K562 (cell line): ENCODE measurements around the gene BSPRY. TPM values are rescaled to one million over a fixed set of nuclear protein-coding genes. Genes with fewer than 3 reads are reported as not detected.

Source experiments
- ATAC-seq: fragments of 200-7000 bp; cut with Tn5 transposase; 3 replicates; pipeline ENCODE4 v1.9.1; 2020; ENCODE audit warnings: moderate library complexity
- BruUV-seq: library from RNA; stranded (reverse); fragments of 400-500 nt; replicated peaks from 2 replicates; lab custom pipeline; 2021; lab: Mats Ljungman, UMichigan
- CTCF ChIA-PET: fragments of 300-600 bp; formaldehyde crosslinking; extraction: SDS; loops from one replicate; lab custom pipeline; 2021; ENCODE audit warnings: low intra/inter-chr PET ratio; lab: Yijun Ruan, JAX
- POLR2A ChIA-PET: fragments of 300-600, 350-650 bp; sonication (Branson Sonifier 250); formaldehyde crosslinking; extraction: SDS; loops from one replicate; lab custom pipeline; 2021; ENCODE audit warnings: antibody characterized with exemption, inconsistent platforms; lab: Yijun Ruan, JAX
- DNase-seq, 4 experiments: peaks; one replicate each; pipeline versions ENCODE4 v3.0.0 to v3.0.0-alpha.2; 2011 to 2018; ENCODE audit warnings: low spot score in 3 of 4, mixed read lengths in 3 of 4; ENCODE audit errors: extremely low read depth in 1 of 4
- FAIRE-seq: peaks from 2 replicates; lab custom pipeline; 2011; peaks lifted over from hg19 to GRCh38; lab: Jason Lieb, UNC
- H2AFZ ChIP-seq: 2 replicates; pipeline ENCODE4 v1.6.0; 2011; ENCODE audit warnings: low read depth, low read length, control low read depth, inconsistent platforms
- H3K27ac ChIP-seq: fragments of 200-600 bp; 3 replicates; pipeline ENCODE4 v1.8.0; 2011; ENCODE audit warnings: low read depth, mild to moderate bottlenecking, control low read depth, inconsistent platforms, low read length, moderate library complexity, mixed read lengths; ENCODE audit errors: extremely low read depth
- H3K27me3 ChIP-seq, 2 experiments: fragments of 300-600 bp in 1 of 2; 2 replicates in 1 of 2; 3 replicates in 1 of 2; pipeline versions ENCODE4 v1.6.0 to v1.8.0; 2011; ENCODE audit warnings: inconsistent platforms in 2 of 2, low read length in 2 of 2, mild to moderate bottlenecking in 1 of 2, mixed read lengths in 1 of 2, moderate library complexity in 1 of 2; ENCODE audit not compliant: control insufficient read depth in 2 of 2, insufficient read depth in 2 of 2
- H3K36me3 ChIP-seq: fragments of 300-600 bp; 3 replicates; pipeline ENCODE4 v1.8.0; 2011; ENCODE audit warnings: mild to moderate bottlenecking, low read length, inconsistent platforms; ENCODE audit not compliant: control insufficient read depth, insufficient read depth
- H3K4me1 ChIP-seq, 2 experiments: fragments of 200-600 bp in 1 of 2; replicated peaks in 1 of 2; 2 replicates in 1 of 2; 3 replicates in 1 of 2; pipeline versions ENCODE4 v1.5.1 to v1.8.0; 2011; ENCODE audit warnings: inconsistent platforms in 2 of 2, low read length in 2 of 2, mild to moderate bottlenecking in 1 of 2, mixed read lengths in 1 of 2, moderate library complexity in 1 of 2; ENCODE audit not compliant: control insufficient read depth in 2 of 2, insufficient read depth in 2 of 2
- H3K4me2 ChIP-seq: 2 replicates; pipeline ENCODE4 v1.6.1; 2011; ENCODE audit warnings: low read length, control low read depth, inconsistent platforms, mixed read lengths; ENCODE audit not compliant: insufficient read depth
- H3K4me3 ChIP-seq: fragments of 200-600 bp; sonication (generic), shearing (Covaris generic); 2 replicates; pipeline ENCODE4 v1.5.1; 2016; ENCODE audit warnings: control low read depth, inconsistent platforms
- H3K79me2 ChIP-seq: fragments of 200-600 bp; 3 replicates; pipeline ENCODE4 v1.8.0; 2011; ENCODE audit warnings: low read length, inconsistent platforms; ENCODE audit not compliant: control insufficient read depth, insufficient read depth
- H3K9ac ChIP-seq, 2 experiments: 2 replicates each; pipeline versions ENCODE4 v1.6.0 to v1.6.1; 2011; ENCODE audit warnings: low read depth in 2 of 2, low read length in 2 of 2, control low read depth in 1 of 2, inconsistent platforms in 1 of 2, mild to moderate bottlenecking in 1 of 2, mixed read lengths in 1 of 2; ENCODE audit not compliant: insufficient read depth in 1 of 2
- H3K9me1 ChIP-seq: one replicate; pipeline ENCODE4 v1.6.0; 2011; ENCODE audit warnings: inconsistent platforms, mild to moderate bottlenecking, low read length, moderate library complexity; ENCODE audit not compliant: control insufficient read depth, insufficient read depth
- H3K9me3 ChIP-seq: replicated peaks from 2 replicates; pipeline ENCODE4 v1.5.1; 2011; ENCODE audit warnings: low read depth, low read length, inconsistent platforms; ENCODE audit not compliant: control insufficient read depth, insufficient read depth
- H4K20me1 ChIP-seq: replicated peaks from 2 replicates; pipeline ENCODE4 v1.6.1; 2011; ENCODE audit warnings: low read length, inconsistent platforms, mixed read lengths; ENCODE audit not compliant: control insufficient read depth, insufficient read depth
- ARID1B ChIP-seq: fragments of 450-650 bp; IDR thresholded peaks from 2 replicates; pipeline ENCODE4 v1.6.1; 2016; ENCODE audit warnings: antibody characterized with exemption, mild to moderate bottlenecking, inconsistent platforms
- BRD4 ChIP-seq: fragments of 200-600 bp; sonication (generic); IDR thresholded peaks from 2 replicates; pipeline ENCODE4 v1.6.1; 2017; ENCODE audit warnings: inconsistent platforms
- CBFA2T3 ChIP-seq: fragments of 450-650 bp; IDR thresholded peaks from 2 replicates; pipeline ENCODE4 v1.6.1; 2017
- CREBBP ChIP-seq: IDR thresholded peaks from one replicate; pipeline ENCODE4 v1.6.1; 2012; ENCODE audit warnings: low read depth, mild to moderate bottlenecking, control low read depth, inconsistent platforms, low read length
- CREM ChIP-seq: IDR thresholded peaks from 2 replicates; pipeline ENCODE4 v1.6.1; 2014; ENCODE audit warnings: antibody characterized with exemption, low read depth
- ESRRB ChIP-seq: fragments of 250-450 bp; sonication (Bioruptor Pico); IDR thresholded peaks from 2 replicates; pipeline ENCODE4 v1.5.0; 2020; ENCODE audit warnings: mild to moderate bottlenecking, moderate library complexity, borderline replicate concordance
- ETV1 ChIP-seq: fragments of 450-650 bp; conservative IDR thresholded peaks from 2 replicates; pipeline ENCODE4 v1.6.1; 2016; ENCODE audit warnings: missing genetic modification characterization, control low read depth, low read depth, missing compliant biosample characterization
- FOXK2 ChIP-seq, 2 experiments: fragments of 450-650 bp; IDR thresholded peaks in 1 of 2; conservative IDR thresholded peaks in 1 of 2; 2 replicates each; pipeline ENCODE4 v1.6.1; 2016; ENCODE audit warnings: low read depth in 2 of 2, mild to moderate bottlenecking in 1 of 2
- GABPB2 ChIP-seq: fragments of 250-450 bp; sonication (Bioruptor Pico); conservative IDR thresholded peaks from 2 replicates; pipeline ENCODE4 v1.5.1; 2021; ENCODE audit warnings: mild to moderate bottlenecking
- MCM5 ChIP-seq: fragments of 450-650 bp; IDR thresholded peaks from 2 replicates; pipeline ENCODE4 v1.6.1; 2016; ENCODE audit warnings: low read depth
- MEIS2 ChIP-seq: fragments of 450-650 bp; IDR thresholded peaks from 2 replicates; pipeline ENCODE4 v1.6.1; 2014; ENCODE audit warnings: mild to moderate bottlenecking; ENCODE audit not compliant: partially characterized antibody
- NFIC ChIP-seq: fragments of 450-650 bp; IDR thresholded peaks from 2 replicates; pipeline ENCODE4 v1.6.1; 2017; ENCODE audit warnings: mild to moderate bottlenecking, inconsistent platforms
- PURB ChIP-seq: sonication (generic); formaldehyde crosslinking; IDR thresholded peaks from 2 replicates; pipeline ENCODE4 v1.9.0; 2021; ENCODE audit warnings: low read depth, mild to moderate bottlenecking, missing genetic modification reagents
- ZNF584 ChIP-seq: fragments of 200-800 bp; sonication (Bioruptor generic); IDR thresholded peaks from 2 replicates; pipeline ENCODE4 v1.6.1; 2016; ENCODE audit warnings: low read depth, mild to moderate bottlenecking, missing genetic modification characterization, missing compliant biosample characterization
- WGBS: fragments of 100-300 bp; shearing (Covaris generic); methylation state at CpG from one replicate; pipeline ENCODE4 v1.1.6; 2016; ENCODE audit warnings: low coverage, mixed read lengths; ENCODE audit not compliant: insufficient coverage; ENCODE audit errors: missing lambda C conversion rate; 5-methylcytosine and 5-hydroxymethylcytosine counted together
- in situ Hi-C: fragments of 300-500 bp; cut with MboI; formaldehyde crosslinking; loops from 4 replicates; pipeline ENCODE4 v1.15.0; 2018; ENCODE audit warnings: inconsistent platforms, mixed read lengths
- intact Hi-C: fragments of 100-400 bp; cut with micrococcal nuclease; formaldehyde crosslinking; loops from 2 replicates; pipeline ENCODE4 v1.14.2; 2022
- polyA plus RNA-seq, 8 experiments: library from polyadenylated mRNA; depleted of rRNA in 4 of 8; stranded (reverse) in 5 of 8; unstranded in 3 of 8; fragments of >200 nt; fragmentation: Nextera tagmentation in 2 of 8; fragmentation: Illumina TruSeq in 1 of 8; extraction: Ambion mirVana in 2 of 8; extraction: Trizol in 1 of 8; gene quantifications; 2 replicates each; pipeline versions ENCODE4 v1.2.1 to v1.2.3, GENCODE V29; 2011 to 2014; ENCODE audit warnings: inconsistent platforms in 1 of 8, missing spikeins in 1 of 8
- total RNA-seq, 7 experiments: library from RNA; depleted of rRNA in 6 of 7; stranded (reverse); fragments of >200 nt in 6 of 7; fragmentation: Illumina TruSeq in 2 of 7; extraction: Trizol in 2 of 7; gene quantifications; 2 replicates each; pipeline versions ENCODE4 v1.2.1 to v1.2.3, GENCODE V29; 2011 to 2021; ENCODE audit warnings: low replicate concordance in 1 of 7
- TF ChIP-seq, protein P1 (sequence below): fragments of 450-650 bp; IDR thresholded peaks from 2 replicates; pipeline ENCODE4 v1.6.1; 2017; ENCODE audit warnings: antibody characterized with exemption

The BSPRY gene
- total and polyA plus RNA-seq, 9 of the 15 experiments (the other 6 are each of a cell fraction or from before 2014, with no cell fraction given) = 0.07 to 0.67 (median 0.18) TPM

DNA sequence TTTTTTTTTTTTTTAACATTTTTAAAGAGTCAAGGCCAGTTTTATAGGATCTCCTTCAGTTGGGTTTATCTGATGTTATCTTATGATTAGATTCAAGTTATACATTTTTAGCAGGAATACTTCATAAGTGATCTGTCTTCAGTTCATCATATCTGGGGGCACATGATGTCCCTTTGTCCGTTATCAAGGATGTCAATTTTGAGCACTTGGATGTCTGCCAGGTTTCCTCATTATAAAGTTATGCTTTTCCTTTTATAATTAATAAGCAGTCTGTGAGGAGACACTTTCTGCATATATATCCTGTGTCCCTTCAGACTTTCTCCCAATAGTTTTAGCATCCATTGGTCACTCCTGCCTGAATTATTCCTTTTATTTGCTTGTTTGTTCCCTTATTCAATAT lies 15.6 kb downstream of the BSPRY start:
- no peak for TF ChIP-seq CREM
- no peak for TF ChIP-seq CREBBP
- TF ChIP-seq ZNF584 = no peak
- TF ChIP-seq FOXK2 (conservative IDR thresholded peaks at IDR 0.05 in 1 of 2, IDR thresholded peaks at IDR 0.05 in 1 of 2; ENCODE audit: low read depth in 2 of 2) = no peak
- TF ChIP-seq CBFA2T3 = peak; percentile 43
- no peak for TF ChIP-seq PURB (CRISPR knock-in tag)
- TF ChIP-seq, protein P1, sequence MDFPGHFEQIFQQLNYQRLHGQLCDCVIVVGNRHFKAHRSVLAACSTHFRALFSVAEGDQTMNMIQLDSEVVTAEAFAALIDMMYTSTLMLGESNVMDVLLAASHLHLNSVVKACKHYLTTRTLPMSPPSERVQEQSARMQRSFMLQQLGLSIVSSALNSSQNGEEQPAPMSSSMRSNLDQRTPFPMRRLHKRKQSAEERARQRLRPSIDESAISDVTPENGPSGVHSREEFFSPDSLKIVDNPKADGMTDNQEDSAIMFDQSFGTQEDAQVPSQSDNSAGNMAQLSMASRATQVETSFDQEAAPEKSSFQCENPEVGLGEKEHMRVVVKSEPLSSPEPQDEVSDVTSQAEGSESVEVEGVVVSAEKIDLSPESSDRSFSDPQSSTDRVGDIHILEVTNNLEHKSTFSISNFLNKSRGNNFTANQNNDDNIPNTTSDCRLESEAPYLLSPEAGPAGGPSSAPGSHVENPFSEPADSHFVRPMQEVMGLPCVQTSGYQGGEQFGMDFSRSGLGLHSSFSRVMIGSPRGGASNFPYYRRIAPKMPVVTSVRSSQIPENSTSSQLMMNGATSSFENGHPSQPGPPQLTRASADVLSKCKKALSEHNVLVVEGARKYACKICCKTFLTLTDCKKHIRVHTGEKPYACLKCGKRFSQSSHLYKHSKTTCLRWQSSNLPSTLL = no peak
- no peak for TF ChIP-seq ETV1 (tag)
- peak; percentile 25; the same call in 1 of the 2 replicates for TF ChIP-seq ARID1B
- TF ChIP-seq BRD4 = no peak
- peak; percentile 34 for TF ChIP-seq MEIS2
- peak; percentile 80 for TF ChIP-seq NFIC
- no peak for TF ChIP-seq ESRRB
- TF ChIP-seq GABPB2 (CRISPR knock-in tag) = no peak
- TF ChIP-seq MCM5 = no peak
- TF ChIP-seq, all 486 proteins: peak for 4
- Histone ChIP-seq H3K9ac (no peak overlapping the region), H2AFZ (no peak overlapping the region), H3K9me3 (no peaks in the 10 kb centered on the region), H3K9me1 (no peaks in the 10 kb centered on the region), H3K4me1 (peaks cover 34 to 38% of the 10 kb centered on the region in 2 experiments), H3K27ac (no peak overlapping the region), H3K4me2 (no peak overlapping the region), H4K20me1 (peaks cover 15% of the 10 kb centered on the region; the same call in 1 of the 2 replicates), H3K36me3 (no peaks in the 10 kb centered on the region), H3K79me2 (no peaks in the 10 kb centered on the region), H3K27me3 (no peaks in the 10 kb centered on the region), H3K4me3 (no peak overlapping the region)
- intact Hi-C loops (no loop called here), in situ Hi-C loops (no loop called here)
- no peak for FAIRE-seq
- no peak for ATAC-seq
- 7% methylated on average over 1 of the region's 1 CpG for WGBS
- CTCF ChIA-PET = no interaction called here
- POLR2A ChIA-PET = interaction anchor here (0.6 kb wide), 1 partner anchor 46 kb away, joined by 3 read pairs; no protein-coding TSS in a partner anchor
- BruUV-seq = no TSS peak
- DNase-seq = no peak
